MCF 10A (cell line): ENCODE results near the gene TMEM123. TPM values are rescaled to one million over a fixed set of nuclear protein-coding genes. Genes with fewer than 3 reads are reported as not detected.

Experiments used
- BruUV-seq: library from RNA; stranded (reverse); fragments of 400-500 nt; replicated peaks from 2 replicates; lab custom pipeline; 2021; lab: Mats Ljungman, UMichigan
- CTCF ChIA-PET: fragments of 300-600 bp; sonication (Branson Sonifier 250); formaldehyde crosslinking; extraction: SDS; loops from one replicate; lab custom pipeline; 2021; ENCODE audit warnings: antibody characterized with exemption, inconsistent platforms; lab: Yijun Ruan, JAX
- POLR2A ChIA-PET: fragments of 300-600, 350-650 bp; sonication (Branson Sonifier 250); formaldehyde crosslinking; extraction: SDS; loops from one replicate; lab custom pipeline; 2020; ENCODE audit warnings: antibody characterized with exemption, inconsistent platforms; lab: Yijun Ruan, JAX
- DNase-seq: peaks from one replicate; pipeline ENCODE4 v3.0.0-alpha.2; 2018; ENCODE audit not compliant: unreplicated experiment
- H3K27ac Mint-ChIP-seq: one replicate; pipeline ENCODE4 v1.8.0; 2022; ENCODE audit warnings: mild to moderate bottlenecking, low read depth, mixed read lengths; ENCODE audit not compliant: unreplicated experiment
- H3K27me3 Mint-ChIP-seq: one replicate; pipeline ENCODE4 v1.8.0; 2022; ENCODE audit warnings: mixed read lengths; ENCODE audit not compliant: insufficient read depth, unreplicated experiment
- H3K36me3 Mint-ChIP-seq: one replicate; pipeline ENCODE4 v1.8.0; 2022; ENCODE audit warnings: mild to moderate bottlenecking, moderate library complexity, mixed read lengths; ENCODE audit not compliant: insufficient read depth, unreplicated experiment
- H3K4me1 Mint-ChIP-seq: one replicate; pipeline ENCODE4 v1.8.0; 2022; ENCODE audit warnings: mixed read lengths; ENCODE audit not compliant: insufficient read depth, unreplicated experiment
- H3K4me3 Mint-ChIP-seq: one replicate; pipeline ENCODE4 v1.8.0; 2022; ENCODE audit warnings: mild to moderate bottlenecking, moderate library complexity, mixed read lengths; ENCODE audit not compliant: unreplicated experiment
- H3K9me3 Mint-ChIP-seq: one replicate; pipeline ENCODE4 v1.8.0; 2022; ENCODE audit warnings: mixed read lengths; ENCODE audit not compliant: unreplicated experiment
- CTCF ChIP-seq: fragments of 200-600 bp; IDR thresholded peaks from one replicate; pipeline ENCODE4 v1.8.0; 2022; ENCODE audit warnings: antibody characterized with exemption, mild to moderate bottlenecking; ENCODE audit not compliant: unreplicated experiment
- intact Hi-C: fragments of 100-400 bp; cut with micrococcal nuclease; formaldehyde crosslinking; loops from 2 replicates; pipeline ENCODE4 v1.14.1; 2022
- total RNA-seq: library from RNA; stranded (reverse); gene quantifications from 2 replicates; pipeline ENCODE4 v1.2.3, GENCODE V29; 2022

The TMEM123 gene
- total RNA-seq, 1 experiment from 2014 or later, result 134 TPM

- no TSS peak for BruUV-seq
- intact Hi-C loops, result no loop called here
Measured at GRCh38 chr11:102421261-102421660, 31.3 kb downstream of the TMEM123 start.

GRCh38 chr11:102420547-102420946, 32.0 kb downstream of the TMEM123 start:
- no TSS peak for BruUV-seq
- Mint-ChIP-seq H3K4me3 (no peak overlapping the region), H3K36me3 (peaks cover under 1% of the 10 kb centered on the region), H3K4me1 (peaks cover 15% of the 10 kb centered on the region), H3K27ac (no peak overlapping the region), H3K9me3 (no peaks in the 10 kb centered on the region), H3K27me3 (no peaks in the 10 kb centered on the region)
- ChIA-PET POLR2A (interaction anchor here (1.1 to 1.7 kb wide), 3 partner anchors 15 to 31 kb away, joined by 3 to 4 read pairs (median 4); no protein-coding TSS in a partner anchor), CTCF (interaction anchor here (0.7 to 3.0 kb wide), 6 partner anchors 30 to 780 kb away, joined by 3 to 12 read pairs (median 4); no protein-coding TSS in a partner anchor)
- DNase-seq, result no peak
- no peak for TF ChIP-seq CTCF
- intact Hi-C loops, result no loop called here

More at GRCh38 chr11:102421261-102421660, 31.3 kb downstream of the TMEM123 start:
- CTCF ChIA-PET, result interaction anchor here (0.8 to 3.0 kb wide), 3 partner anchors 31 to 245 kb away, joined by 3 to 12 read pairs (median 4); no protein-coding TSS in a partner anchor
- Mint-ChIP-seq H3K4me3 (no peak overlapping the region), H3K4me1 (peaks cover 15% of the 10 kb centered on the region), H3K27me3 (no peaks in the 10 kb centered on the region), H3K36me3 (no peaks in the 10 kb centered on the region), H3K27ac (no peak overlapping the region), H3K9me3 (no peaks in the 10 kb centered on the region)
- DNase-seq, result no peak
- TF ChIP-seq CTCF, result no peak
- POLR2A ChIA-PET, result interaction anchor here (1.1 to 1.7 kb wide), 3 partner anchors 15 to 31 kb away, joined by 3 to 4 read pairs (median 4); no protein-coding TSS in a partner anchor

- peaks cover 1% of the 10 kb centered on the region for H3K9me3 Mint-ChIP-seq
- H3K36me3 Mint-ChIP-seq, result peaks cover 9% of the 10 kb centered on the region
- no TSS peak for BruUV-seq
- peaks cover 24% of the 10 kb centered on the region for H3K4me1 Mint-ChIP-seq
- H3K27me3 Mint-ChIP-seq, result no peaks in the 10 kb centered on the region
- TF ChIP-seq CTCF, result no peak
- intact Hi-C loops, result no loop called here
- H3K4me3 Mint-ChIP-seq, result no peak overlapping the region
- no peak for DNase-seq
- ChIA-PET CTCF (interaction anchor here (0.7 to 3.0 kb wide), 6 partner anchors 11 to 194 kb away, joined by 3 to 12 read pairs (median 4); no protein-coding TSS in a partner anchor), POLR2A (interaction anchor here (0.8 to 1.4 kb wide), 8 partner anchors 9 to 39 kb away, joined by 3 to 8 read pairs (median 4); no protein-coding TSS in a partner anchor)
- no peak overlapping the region for H3K27ac Mint-ChIP-seq
Measured at GRCh38 chr11:102419181-102419580, 33.4 kb downstream of the TMEM123 start.

GRCh38 chr11:102416976-102417375, 35.6 kb downstream of the TMEM123 start:
- Mint-ChIP-seq H3K4me1 (peaks cover 30% of the 10 kb centered on the region), H3K36me3 (peaks cover 14% of the 10 kb centered on the region), H3K9me3 (peaks cover 7% of the 10 kb centered on the region), H3K4me3 (no peak overlapping the region), H3K27me3 (no peaks in the 10 kb centered on the region), H3K27ac (no peak overlapping the region)
- ChIA-PET POLR2A (interaction anchor here (0.8 to 1.4 kb wide), 2 partner anchors 10 to 79 kb away, joined by 3 read pairs; no protein-coding TSS in a partner anchor), CTCF (interaction anchor here (0.7 to 2.0 kb wide), 2 partner anchors 25 to 26 kb away, joined by 3 to 10 read pairs; no protein-coding TSS in a partner anchor)
- TF ChIP-seq CTCF, result no peak
- BruUV-seq, result no TSS peak
- intact Hi-C loops, result no loop called here
- DNase-seq, result no peak
